K562 (cell line): Measurements from ENCODE around the gene RFLNA. TPM values are rescaled to one million over a fixed set of nuclear protein-coding genes. Genes with fewer than 3 reads are reported as not detected.

Source experiments
- ATAC-seq: fragments of 200-7000 bp; cut with Tn5 transposase; 3 replicates; pipeline ENCODE4 v1.9.1; 2020; ENCODE audit warnings: moderate library complexity
- BruUV-seq: library from RNA; stranded (reverse); fragments of 400-500 nt; replicated peaks from 2 replicates; lab custom pipeline; 2021; lab: Mats Ljungman, UMichigan
- CTCF ChIA-PET: fragments of 300-600 bp; formaldehyde crosslinking; extraction: SDS; loops from one replicate; lab custom pipeline; 2021; ENCODE audit warnings: low intra/inter-chr PET ratio; lab: Yijun Ruan, JAX
- POLR2A ChIA-PET: fragments of 300-600, 350-650 bp; sonication (Branson Sonifier 250); formaldehyde crosslinking; extraction: SDS; loops from one replicate; lab custom pipeline; 2021; ENCODE audit warnings: antibody characterized with exemption, inconsistent platforms; lab: Yijun Ruan, JAX
- DNase-seq, 4 experiments: peaks; one replicate each; pipeline versions ENCODE4 v3.0.0 to v3.0.0-alpha.2; 2011 to 2018; ENCODE audit warnings: low spot score in 3 of 4, mixed read lengths in 3 of 4; ENCODE audit errors: extremely low read depth in 1 of 4
- FAIRE-seq: peaks from 2 replicates; lab custom pipeline; 2011; peaks lifted over from hg19 to GRCh38; lab: Jason Lieb, UNC
- H2AFZ ChIP-seq: 2 replicates; pipeline ENCODE4 v1.6.0; 2011; ENCODE audit warnings: low read depth, low read length, control low read depth, inconsistent platforms
- H3K27ac ChIP-seq: fragments of 200-600 bp; 3 replicates; pipeline ENCODE4 v1.8.0; 2011; ENCODE audit warnings: low read depth, mild to moderate bottlenecking, control low read depth, inconsistent platforms, low read length, moderate library complexity, mixed read lengths; ENCODE audit errors: extremely low read depth
- H3K27me3 ChIP-seq, 2 experiments: fragments of 300-600 bp in 1 of 2; 2 replicates in 1 of 2; 3 replicates in 1 of 2; pipeline versions ENCODE4 v1.6.0 to v1.8.0; 2011; ENCODE audit warnings: inconsistent platforms in 2 of 2, low read length in 2 of 2, mild to moderate bottlenecking in 1 of 2, mixed read lengths in 1 of 2, moderate library complexity in 1 of 2; ENCODE audit not compliant: control insufficient read depth in 2 of 2, insufficient read depth in 2 of 2
- H3K36me3 ChIP-seq: fragments of 300-600 bp; 3 replicates; pipeline ENCODE4 v1.8.0; 2011; ENCODE audit warnings: mild to moderate bottlenecking, low read length, inconsistent platforms; ENCODE audit not compliant: control insufficient read depth, insufficient read depth
- H3K4me1 ChIP-seq, 2 experiments: fragments of 200-600 bp in 1 of 2; replicated peaks in 1 of 2; 2 replicates in 1 of 2; 3 replicates in 1 of 2; pipeline versions ENCODE4 v1.5.1 to v1.8.0; 2011; ENCODE audit warnings: inconsistent platforms in 2 of 2, low read length in 2 of 2, mild to moderate bottlenecking in 1 of 2, mixed read lengths in 1 of 2, moderate library complexity in 1 of 2; ENCODE audit not compliant: control insufficient read depth in 2 of 2, insufficient read depth in 2 of 2
- H3K4me2 ChIP-seq: 2 replicates; pipeline ENCODE4 v1.6.1; 2011; ENCODE audit warnings: low read length, control low read depth, inconsistent platforms, mixed read lengths; ENCODE audit not compliant: insufficient read depth
- H3K4me3 ChIP-seq: fragments of 200-600 bp; sonication (generic), shearing (Covaris generic); 2 replicates; pipeline ENCODE4 v1.5.1; 2016; ENCODE audit warnings: control low read depth, inconsistent platforms
- H3K79me2 ChIP-seq: fragments of 200-600 bp; 3 replicates; pipeline ENCODE4 v1.8.0; 2011; ENCODE audit warnings: low read length, inconsistent platforms; ENCODE audit not compliant: control insufficient read depth, insufficient read depth
- H3K9ac ChIP-seq, 2 experiments: 2 replicates each; pipeline versions ENCODE4 v1.6.0 to v1.6.1; 2011; ENCODE audit warnings: low read depth in 2 of 2, low read length in 2 of 2, control low read depth in 1 of 2, inconsistent platforms in 1 of 2, mild to moderate bottlenecking in 1 of 2, mixed read lengths in 1 of 2; ENCODE audit not compliant: insufficient read depth in 1 of 2
- H3K9me1 ChIP-seq: one replicate; pipeline ENCODE4 v1.6.0; 2011; ENCODE audit warnings: inconsistent platforms, mild to moderate bottlenecking, low read length, moderate library complexity; ENCODE audit not compliant: control insufficient read depth, insufficient read depth
- H3K9me3 ChIP-seq: replicated peaks from 2 replicates; pipeline ENCODE4 v1.5.1; 2011; ENCODE audit warnings: low read depth, low read length, inconsistent platforms; ENCODE audit not compliant: control insufficient read depth, insufficient read depth
- H4K20me1 ChIP-seq: replicated peaks from 2 replicates; pipeline ENCODE4 v1.6.1; 2011; ENCODE audit warnings: low read length, inconsistent platforms, mixed read lengths; ENCODE audit not compliant: control insufficient read depth, insufficient read depth
- GABPB2 ChIP-seq: fragments of 250-450 bp; sonication (Bioruptor Pico); conservative IDR thresholded peaks from 2 replicates; pipeline ENCODE4 v1.5.1; 2021; ENCODE audit warnings: mild to moderate bottlenecking
- RBM25 ChIP-seq: fragments of 200-400 bp; formaldehyde crosslinking; IDR thresholded peaks from 2 replicates; pipeline ENCODE4 v1.6.1; 2018; ENCODE audit warnings: low read length, low read depth, moderate library complexity; ENCODE audit not compliant: severe bottlenecking
- SP1 ChIP-seq: sonication (generic); formaldehyde crosslinking; IDR thresholded peaks from 2 replicates; pipeline ENCODE4 v1.8.1; 2022; ENCODE audit warnings: mild to moderate bottlenecking, missing genetic modification reagents
- ZNF589 ChIP-seq: fragments of 200-800 bp; sonication (Bioruptor generic); IDR thresholded peaks from 2 replicates; pipeline ENCODE4 v1.6.1; 2016; ENCODE audit warnings: low read depth, missing genetic modification characterization, missing compliant biosample characterization
- ZNF764 ChIP-seq: fragments of 250-450 bp; sonication (Bioruptor Pico); IDR thresholded peaks from 2 replicates; pipeline ENCODE4 v1.4.0; 2020; ENCODE audit warnings: low read depth, mild to moderate bottlenecking, moderate library complexity
- WGBS: fragments of 100-300 bp; shearing (Covaris generic); methylation state at CpG from one replicate; pipeline ENCODE4 v1.1.6; 2016; ENCODE audit warnings: low coverage, mixed read lengths; ENCODE audit not compliant: insufficient coverage; ENCODE audit errors: missing lambda C conversion rate; 5-methylcytosine and 5-hydroxymethylcytosine counted together
- in situ Hi-C: fragments of 300-500 bp; cut with MboI; formaldehyde crosslinking; loops from 4 replicates; pipeline ENCODE4 v1.15.0; 2018; ENCODE audit warnings: inconsistent platforms, mixed read lengths
- intact Hi-C: fragments of 100-400 bp; cut with micrococcal nuclease; formaldehyde crosslinking; loops from 2 replicates; pipeline ENCODE4 v1.14.2; 2022
- polyA plus RNA-seq, 8 experiments: library from polyadenylated mRNA; depleted of rRNA in 4 of 8; stranded (reverse) in 5 of 8; unstranded in 3 of 8; fragments of >200 nt; fragmentation: Nextera tagmentation in 2 of 8; fragmentation: Illumina TruSeq in 1 of 8; extraction: Ambion mirVana in 2 of 8; extraction: Trizol in 1 of 8; gene quantifications; 2 replicates each; pipeline versions ENCODE4 v1.2.1 to v1.2.3, GENCODE V29; 2011 to 2014; ENCODE audit warnings: inconsistent platforms in 1 of 8, missing spikeins in 1 of 8
- total RNA-seq, 7 experiments: library from RNA; depleted of rRNA in 6 of 7; stranded (reverse); fragments of >200 nt in 6 of 7; fragmentation: Illumina TruSeq in 2 of 7; extraction: Trizol in 2 of 7; gene quantifications; 2 replicates each; pipeline versions ENCODE4 v1.2.1 to v1.2.3, GENCODE V29; 2011 to 2021; ENCODE audit warnings: low replicate concordance in 1 of 7
- TF ChIP-seq, protein P1 (sequence below): fragments of 250-450 bp; sonication (Bioruptor Pico); IDR thresholded peaks from 2 replicates; pipeline ENCODE4 v1.4.0; 2020

Gene RFLNA
- total and polyA plus RNA-seq, 9 of the 15 experiments (the other 6 are each of a cell fraction or from before 2014, with no cell fraction given) = not detected

DNA sequence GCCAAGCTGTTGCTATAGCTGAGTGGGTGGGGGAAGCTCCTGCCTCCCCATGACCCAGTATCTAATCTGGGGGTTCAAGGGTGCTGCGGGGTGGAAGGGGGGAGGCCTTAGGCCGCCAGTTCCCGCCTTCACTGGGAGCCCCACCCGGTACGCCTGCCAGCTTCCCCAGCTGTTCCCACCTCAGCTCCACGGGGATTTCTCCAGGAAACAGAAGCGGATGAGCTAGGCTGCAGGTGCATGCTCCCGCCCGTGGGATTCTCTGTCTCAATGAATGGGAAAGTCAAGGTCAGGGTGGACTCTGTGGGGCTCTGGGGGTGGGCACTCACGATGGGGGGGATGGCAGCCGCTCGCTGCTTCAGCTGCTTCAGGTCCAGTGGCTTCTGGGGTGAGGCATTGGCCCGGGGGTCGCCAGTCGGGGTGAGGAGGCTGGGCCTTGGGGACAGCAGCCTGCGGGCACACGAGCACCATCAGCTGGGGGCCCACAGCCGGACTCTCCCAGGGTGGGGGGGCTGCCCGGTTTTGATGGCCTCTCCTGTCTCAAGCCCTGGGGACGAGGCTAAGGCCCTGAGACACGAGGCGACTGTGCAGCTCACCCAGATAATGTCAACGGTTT lies 68.6 kb downstream of the RFLNA start:
- intact Hi-C loops = no loop called here
- Histone ChIP-seq H3K9ac (no peak overlapping the region; a peak in 1 of 4 replicates), H3K27me3 (no peaks in the 10 kb centered on the region), H3K4me3 (no peak overlapping the region), H3K4me2 (no peak overlapping the region), H3K27ac (no peak overlapping the region), H3K9me3 (no peaks in the 10 kb centered on the region), H4K20me1 (peaks cover 5% of the 10 kb centered on the region; the same call in 1 of the 2 replicates), H3K36me3 (peaks cover 23% of the 10 kb centered on the region; the same call in 1 of the 3 replicates), H2AFZ (no peak overlapping the region), H3K4me1 (peaks cover 0 to 35% of the 10 kb centered on the region in 2 experiments; a peak in 2 of 5 replicates), H3K9me1 (no peaks in the 10 kb centered on the region), H3K79me2 (no peaks in the 10 kb centered on the region)
- no peak for ATAC-seq
- FAIRE-seq = no peak
- TF ChIP-seq ZNF764 (CRISPR knock-in tag) (no peak), ZNF589 (CRISPR knock-in tag) (no peak), GABPB2 (CRISPR knock-in tag) (no peak), SP1 (CRISPR knock-in tag) (no peak), RBM25 (no peak)
- TF ChIP-seq, protein P1, sequence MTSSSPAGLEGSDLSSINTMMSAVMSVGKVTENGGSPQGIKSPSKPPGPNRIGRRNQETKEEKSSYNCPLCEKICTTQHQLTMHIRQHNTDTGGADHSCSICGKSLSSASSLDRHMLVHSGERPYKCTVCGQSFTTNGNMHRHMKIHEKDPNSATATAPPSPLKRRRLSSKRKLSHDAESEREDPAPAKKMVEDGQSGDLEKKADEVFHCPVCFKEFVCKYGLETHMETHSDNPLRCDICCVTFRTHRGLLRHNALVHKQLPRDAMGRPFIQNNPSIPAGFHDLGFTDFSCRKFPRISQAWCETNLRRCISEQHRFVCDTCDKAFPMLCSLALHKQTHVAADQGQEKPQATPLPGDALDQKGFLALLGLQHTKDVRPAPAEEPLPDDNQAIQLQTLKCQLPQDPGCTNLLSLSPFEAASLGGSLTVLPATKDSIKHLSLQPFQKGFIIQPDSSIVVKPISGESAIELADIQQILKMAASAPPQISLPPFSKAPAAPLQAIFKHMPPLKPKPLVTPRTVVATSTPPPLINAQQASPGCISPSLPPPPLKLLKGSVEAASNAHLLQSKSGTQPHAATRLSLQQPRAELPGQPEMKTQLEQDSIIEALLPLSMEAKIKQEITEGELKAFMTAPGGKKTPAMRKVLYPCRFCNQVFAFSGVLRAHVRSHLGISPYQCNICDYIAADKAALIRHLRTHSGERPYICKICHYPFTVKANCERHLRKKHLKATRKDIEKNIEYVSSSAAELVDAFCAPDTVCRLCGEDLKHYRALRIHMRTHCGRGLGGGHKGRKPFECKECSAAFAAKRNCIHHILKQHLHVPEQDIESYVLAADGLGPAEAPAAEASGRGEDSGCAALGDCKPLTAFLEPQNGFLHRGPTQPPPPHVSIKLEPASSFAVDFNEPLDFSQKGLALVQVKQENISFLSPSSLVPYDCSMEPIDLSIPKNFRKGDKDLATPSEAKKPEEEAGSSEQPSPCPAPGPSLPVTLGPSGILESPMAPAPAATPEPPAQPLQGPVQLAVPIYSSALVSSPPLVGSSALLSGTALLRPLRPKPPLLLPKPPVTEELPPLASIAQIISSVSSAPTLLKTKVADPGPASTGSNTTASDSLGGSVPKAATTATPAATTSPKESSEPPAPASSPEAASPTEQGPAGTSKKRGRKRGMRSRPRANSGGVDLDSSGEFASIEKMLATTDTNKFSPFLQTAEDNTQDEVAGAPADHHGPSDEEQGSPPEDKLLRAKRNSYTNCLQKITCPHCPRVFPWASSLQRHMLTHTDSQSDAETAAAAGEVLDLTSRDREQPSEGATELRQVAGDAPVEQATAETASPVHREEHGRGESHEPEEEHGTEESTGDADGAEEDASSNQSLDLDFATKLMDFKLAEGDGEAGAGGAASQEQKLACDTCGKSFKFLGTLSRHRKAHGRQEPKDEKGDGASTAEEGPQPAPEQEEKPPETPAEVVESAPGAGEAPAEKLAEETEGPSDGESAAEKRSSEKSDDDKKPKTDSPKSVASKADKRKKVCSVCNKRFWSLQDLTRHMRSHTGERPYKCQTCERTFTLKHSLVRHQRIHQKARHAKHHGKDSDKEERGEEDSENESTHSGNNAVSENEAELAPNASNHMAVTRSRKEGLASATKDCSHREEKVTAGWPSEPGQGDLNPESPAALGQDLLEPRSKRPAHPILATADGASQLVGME = no peak
- WGBS = 79% methylated on average over 9 of the region's 23 CpGs
- DNase-seq = no peak
- ChIA-PET CTCF (no interaction called here), POLR2A (interaction anchor here (1.3 kb wide), 1 partner anchor 17 kb away, joined by 5 read pairs; no protein-coding TSS in a partner anchor)
- in situ Hi-C loops = no loop called here
- no TSS peak for BruUV-seq
